HS-27A (cell line): Measurements from ENCODE around the gene RNASET2.
"Not testable (repeated sequence)": the region's sequence is repeated elsewhere in the genome, so short reads cannot be mapped to it uniquely, and the experiment has no call there.

Experiments used
- DNase-seq: peaks from one replicate; pipeline ENCODE4 v3.0.0-alpha.2; 2012; ENCODE audit warnings: low read depth, missing footprints

The RNASET2 gene

GRCh38 chr6:166902211-166902755 is 54.1 kb downstream of the RNASET2 start:
- no peak for DNase-seq

- DNase-seq: no peak
Measured at GRCh38 chr6:166901626-166902025, 54.7 kb downstream of the RNASET2 start.

GRCh38 chr6:166900956-166901607 is 55.3 kb downstream of the RNASET2 start:
- no peak for DNase-seq

- DNase-seq: no peak
Measured at GRCh38 chr6:166900130-166900708, 56.1 kb downstream of the RNASET2 start.

- DNase-seq: no peak
Measured at GRCh38 chr6:166898910-166899309, 57.4 kb downstream of the RNASET2 start.

- DNase-seq: not testable (repeated sequence)
Measured at GRCh38 chr6:166894614-166895013, 61.7 kb downstream of the RNASET2 start.

- not testable (repeated sequence) for DNase-seq
Measured at GRCh38 chr6:166892472-166892871, 63.9 kb downstream of the RNASET2 start.

- DNase-seq: not testable (repeated sequence)
Measured at GRCh38 chr6:166886773-166887172, 69.6 kb downstream of the RNASET2 start.

- not testable (repeated sequence) for DNase-seq
Measured at GRCh38 chr6:166884958-166885357, 71.4 kb downstream of the RNASET2 start.

GRCh38 chr6:166879594-166879993 is 76.8 kb downstream of the RNASET2 start:
- no peak for DNase-seq
